HG02840 (cell line): ENCODE data around the gene RXFP3.
"Not testable (repeated sequence)": the region's sequence is repeated elsewhere in the genome, so short reads cannot be mapped to it uniquely, and the experiment has no call there.

Experiments used
- ATAC-seq: cut with Tn5 transposase; IDR thresholded peaks from one replicate; pipeline ENCODE4 v1.9.1; 2021; ENCODE audit warnings: mild to moderate bottlenecking, moderate library complexity, moderate number of reproducible peaks; ENCODE audit not compliant: unreplicated experiment, low FRiP score

Gene RXFP3

DNA sequence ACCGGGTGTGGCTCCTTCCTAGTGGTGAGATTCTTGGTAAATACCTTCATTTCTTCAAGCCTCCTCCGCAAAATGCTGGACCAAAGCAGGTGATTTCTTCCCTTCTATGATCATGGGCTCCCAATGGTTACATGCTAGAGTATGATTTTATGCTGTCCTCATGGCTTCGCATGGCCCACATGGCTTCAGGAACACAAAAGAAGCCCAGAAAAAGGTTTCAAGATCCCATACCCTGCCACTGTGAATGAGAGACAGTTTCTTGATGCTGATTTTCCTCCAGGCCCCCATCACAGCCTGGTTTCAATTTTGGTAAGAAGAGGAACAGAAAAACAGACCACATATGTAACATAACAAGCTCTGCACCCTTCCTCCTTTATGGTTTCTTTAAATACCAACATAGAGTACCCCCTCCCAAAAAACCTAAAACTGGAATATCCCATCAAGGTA, 2.4 kb upstream of the RXFP3 start:
- peak; percentile 81 for ATAC-seq

DNA sequence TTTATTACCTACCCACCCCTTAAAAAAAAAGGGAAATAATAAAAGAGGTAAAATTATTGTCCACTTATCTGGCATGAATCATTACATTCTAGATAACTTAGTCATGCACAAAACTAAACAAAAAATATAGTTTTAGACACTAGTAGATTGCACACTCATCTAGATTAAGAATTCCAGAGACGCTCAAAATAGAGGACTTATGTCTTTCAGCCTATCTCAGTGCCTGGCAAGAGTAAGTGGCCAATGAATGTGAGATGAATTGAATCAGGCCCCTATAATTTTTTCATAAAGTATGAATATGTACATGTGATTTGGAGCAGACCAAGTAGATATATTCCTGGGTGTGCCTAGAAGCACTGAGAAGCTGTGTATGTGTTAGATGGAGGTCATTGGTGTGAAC, 2.0 kb upstream of the RXFP3 start:
- peak; percentile 34 for ATAC-seq

DNA sequence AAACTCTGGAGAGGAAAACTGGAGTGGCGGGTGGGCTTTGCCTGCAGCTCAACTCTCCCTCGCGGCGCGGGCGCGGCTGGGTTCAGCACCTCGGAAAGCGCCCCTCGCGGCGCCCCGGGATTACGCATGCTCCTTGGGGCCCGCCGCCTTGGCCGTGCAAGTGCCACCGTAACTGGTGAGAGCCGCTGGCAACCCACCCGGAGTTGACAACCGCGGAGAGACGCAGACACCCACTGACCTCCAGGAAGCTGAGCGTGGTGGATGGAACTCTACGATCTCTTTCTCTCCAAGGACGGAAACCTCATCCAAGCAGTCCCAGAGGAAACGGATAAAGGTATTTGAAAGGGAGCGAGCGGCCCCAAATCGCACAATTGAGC, 194 bp upstream of the RXFP3 start:
- ATAC-seq = no peak

DNA sequence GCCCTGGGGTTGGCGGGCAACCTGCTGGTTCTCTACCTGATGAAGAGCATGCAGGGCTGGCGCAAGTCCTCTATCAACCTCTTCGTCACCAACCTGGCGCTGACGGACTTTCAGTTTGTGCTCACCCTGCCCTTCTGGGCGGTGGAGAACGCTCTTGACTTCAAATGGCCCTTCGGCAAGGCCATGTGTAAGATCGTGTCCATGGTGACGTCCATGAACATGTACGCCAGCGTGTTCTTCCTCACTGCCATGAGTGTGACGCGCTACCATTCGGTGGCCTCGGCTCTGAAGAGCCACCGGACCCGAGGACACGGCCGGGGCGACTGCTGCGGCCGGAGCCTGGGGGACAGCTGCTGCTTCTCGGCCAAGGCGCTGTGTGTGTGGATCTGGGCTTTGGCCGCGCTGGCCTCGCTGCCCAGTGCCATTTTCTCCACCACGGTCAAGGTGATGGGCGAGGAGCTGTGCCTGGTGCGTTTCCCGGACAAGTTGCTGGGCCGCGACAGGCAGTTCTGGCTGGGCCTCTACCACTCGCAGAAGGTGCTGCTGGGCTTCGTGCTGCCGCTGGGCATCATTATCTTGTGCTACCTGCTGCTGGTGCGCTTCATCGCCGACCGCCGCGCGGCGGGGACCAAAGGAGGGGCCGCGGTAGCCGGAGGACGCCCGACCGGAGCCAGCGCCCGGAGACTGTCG, 976 bp downstream of the RXFP3 start:
- ATAC-seq = no peak

DNA sequence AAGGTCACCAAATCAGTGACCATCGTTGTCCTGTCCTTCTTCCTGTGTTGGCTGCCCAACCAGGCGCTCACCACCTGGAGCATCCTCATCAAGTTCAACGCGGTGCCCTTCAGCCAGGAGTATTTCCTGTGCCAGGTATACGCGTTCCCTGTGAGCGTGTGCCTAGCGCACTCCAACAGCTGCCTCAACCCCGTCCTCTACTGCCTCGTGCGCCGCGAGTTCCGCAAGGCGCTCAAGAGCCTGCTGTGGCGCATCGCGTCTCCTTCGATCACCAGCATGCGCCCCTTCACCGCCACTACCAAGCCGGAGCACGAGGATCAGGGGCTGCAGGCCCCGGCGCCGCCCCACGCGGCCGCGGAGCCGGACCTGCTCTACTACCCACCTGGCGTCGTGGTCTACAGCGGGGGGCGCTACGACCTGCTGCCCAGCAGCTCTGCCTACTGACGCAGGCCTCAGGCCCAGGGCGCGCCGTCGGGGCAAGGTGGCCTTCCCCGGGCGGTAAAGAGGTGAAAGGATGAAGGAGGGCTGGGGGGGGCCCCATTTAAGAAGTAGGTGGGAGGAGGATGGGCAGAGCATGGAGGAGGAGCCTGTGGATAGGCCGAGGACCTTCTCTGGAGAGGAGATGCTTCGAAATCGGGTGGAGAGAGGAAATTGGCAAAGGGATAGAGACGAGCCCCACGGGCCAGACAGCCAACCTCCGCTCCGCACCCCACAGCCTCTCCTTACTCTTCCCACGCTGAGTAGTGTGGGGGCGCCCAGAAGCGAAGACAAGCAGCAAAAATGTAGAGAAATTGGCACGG, 1.7 kb downstream of the RXFP3 start:
- ATAC-seq = no peak

DNA sequence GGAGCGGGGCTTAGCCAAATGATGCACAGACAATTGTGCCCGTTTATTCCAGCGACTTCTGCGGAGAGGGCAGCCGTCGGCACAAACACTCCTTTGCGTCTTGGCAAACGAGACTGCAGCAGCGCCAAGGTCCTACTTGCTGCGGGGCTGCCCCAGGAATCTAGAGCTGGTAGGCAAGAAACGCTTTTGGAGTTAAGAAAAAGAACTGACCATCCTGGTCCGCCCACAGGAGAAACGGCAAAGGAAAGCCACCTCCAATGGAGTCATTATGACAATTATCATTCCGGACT, 2.3 kb downstream of the RXFP3 start:
- ATAC-seq = no peak

DNA sequence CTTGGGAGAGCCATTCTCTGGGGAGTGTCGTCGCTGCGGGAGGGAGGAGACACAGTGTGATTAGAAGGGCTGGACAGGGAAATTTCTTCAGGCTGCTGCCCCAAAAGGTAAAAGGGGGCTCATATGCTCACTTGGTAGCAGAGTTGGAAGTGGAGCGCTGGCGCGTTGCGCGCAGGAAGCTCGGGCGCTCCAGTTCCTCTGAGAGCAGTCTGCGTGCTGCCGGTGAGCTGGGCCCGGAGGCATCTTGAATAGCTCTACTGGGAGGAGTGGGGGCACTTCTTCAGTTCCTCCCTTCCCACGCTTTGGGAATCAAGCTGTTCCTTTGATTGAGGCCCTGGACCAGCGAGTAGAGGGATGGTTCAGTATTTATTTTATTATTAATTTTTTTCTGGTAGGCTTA, 2.7 kb downstream of the RXFP3 start:
- no peak for ATAC-seq

DNA sequence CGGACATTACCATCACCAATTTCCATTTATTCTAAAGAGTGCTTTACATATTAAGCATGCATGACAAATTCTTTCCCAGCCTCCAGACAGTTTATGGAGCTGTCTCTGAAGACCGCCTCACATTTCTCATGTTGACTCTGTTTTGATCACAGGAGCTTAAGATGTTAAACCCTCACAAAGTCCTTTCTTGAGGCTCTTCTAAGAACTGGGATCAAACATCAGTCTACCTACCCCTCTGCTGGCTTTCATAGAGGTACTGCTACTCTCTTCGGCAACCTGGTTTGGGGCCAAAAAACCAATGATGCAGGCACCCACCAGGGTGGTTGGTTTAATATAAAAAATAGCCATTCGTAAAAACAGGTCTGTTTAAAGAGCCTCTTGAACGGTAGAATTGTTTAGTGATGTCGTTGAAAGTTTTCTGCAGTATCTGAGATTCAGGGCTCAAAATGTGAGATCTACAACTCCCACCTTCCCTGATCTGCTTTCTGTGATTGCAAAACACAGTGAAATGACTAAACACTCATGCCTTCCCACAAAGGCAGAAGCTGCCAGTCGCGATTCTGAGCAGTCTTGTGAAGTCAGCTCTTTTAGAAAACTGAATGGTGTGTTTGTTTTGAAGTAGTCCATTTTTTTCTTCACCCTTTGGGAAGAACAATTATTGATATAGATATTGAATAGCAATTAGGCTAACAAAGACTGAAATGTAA, 3.5 kb downstream of the RXFP3 start:
- ATAC-seq = no peak

DNA sequence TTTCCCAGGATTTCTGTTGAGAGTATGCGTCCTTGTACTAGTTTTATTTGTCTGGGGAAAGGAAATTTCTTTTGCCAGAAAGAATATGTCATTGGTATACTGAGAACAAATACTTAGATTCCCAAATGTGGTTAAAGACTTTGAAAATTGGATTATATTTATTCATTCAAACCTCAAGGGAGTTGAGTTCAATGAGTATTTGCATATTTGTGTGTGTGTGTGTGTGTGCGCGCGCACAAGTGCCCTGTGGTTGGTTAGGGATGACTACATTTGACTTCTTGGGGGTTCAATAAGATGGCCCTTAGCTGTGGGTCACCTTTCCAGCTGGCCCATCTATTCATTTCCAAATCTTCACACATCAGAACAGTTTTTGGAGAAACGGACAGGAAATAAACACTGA, 4.9 kb downstream of the RXFP3 start:
- no peak for ATAC-seq

DNA sequence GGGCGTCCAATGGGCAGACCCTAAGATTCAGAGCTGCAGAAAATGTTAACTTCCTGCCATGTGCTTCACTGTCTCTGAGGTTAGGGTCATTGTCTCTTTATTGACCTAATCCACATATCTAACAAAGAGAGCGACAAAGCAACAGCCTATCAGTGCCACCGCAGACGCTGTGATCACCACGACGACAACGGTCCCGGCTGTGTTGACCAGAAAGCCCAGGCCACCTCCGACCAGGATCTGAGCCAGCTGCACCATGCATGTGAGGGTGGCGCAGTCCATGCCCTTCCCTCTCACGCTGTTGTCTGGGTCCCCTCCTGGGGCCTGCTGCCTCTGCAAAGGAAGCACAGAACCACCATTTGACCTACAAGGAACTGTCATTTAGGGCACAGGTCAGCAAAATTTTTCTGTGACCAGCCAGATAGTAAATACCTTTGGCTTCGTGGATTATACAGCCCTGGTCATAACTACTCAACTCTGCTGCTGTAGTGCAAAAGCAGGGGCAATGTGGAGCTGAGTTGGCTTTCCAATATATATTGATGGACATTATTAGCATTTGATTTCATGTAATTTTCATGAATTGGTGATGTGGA, 8.5 kb downstream of the RXFP3 start:
- ATAC-seq = no peak

DNA sequence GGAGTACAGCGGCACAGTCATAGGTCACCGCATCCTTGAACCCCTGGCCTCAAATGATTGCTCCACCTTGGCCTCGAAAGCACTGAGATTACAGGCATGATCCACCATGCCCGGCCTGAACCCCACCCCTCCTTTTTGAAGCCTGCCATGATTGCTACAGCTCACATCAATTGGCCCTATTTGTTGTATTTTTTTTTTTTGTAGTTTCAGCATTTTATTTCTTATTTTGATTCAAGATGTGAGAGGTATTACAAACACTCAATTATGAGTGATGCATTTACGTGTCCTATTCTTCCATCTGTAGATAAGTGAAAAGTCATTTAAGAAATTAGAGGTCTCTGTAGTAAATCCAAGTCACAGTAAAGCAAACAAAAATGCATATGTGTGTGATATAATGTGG, 16.0 kb downstream of the RXFP3 start:
- ATAC-seq = not testable (repeated sequence)

DNA sequence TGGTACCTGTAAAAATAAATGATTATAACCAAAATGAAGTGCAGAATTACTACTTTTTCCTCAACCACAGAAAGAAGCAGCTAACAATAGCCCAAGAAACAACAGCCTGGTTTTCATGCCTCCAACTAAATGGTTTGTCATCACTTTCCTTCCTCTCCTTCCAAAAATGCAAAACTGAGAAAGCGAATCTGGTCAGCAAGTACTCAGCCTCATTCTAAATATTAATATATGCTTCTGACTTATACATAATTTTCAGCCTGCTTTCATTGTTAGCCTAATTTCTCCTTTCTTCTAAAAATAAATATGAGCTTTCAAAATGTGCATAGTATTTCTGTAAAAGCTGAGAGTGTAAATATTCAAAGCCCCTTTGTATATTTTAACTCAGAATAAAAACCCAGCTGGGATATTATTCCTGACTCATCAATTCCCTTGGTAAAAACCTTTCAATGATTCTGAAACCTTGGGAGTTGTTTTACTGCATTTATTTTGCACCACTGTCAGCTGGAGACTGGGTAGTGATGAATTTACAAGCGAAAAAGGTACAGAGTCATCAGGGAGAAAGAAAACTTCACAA, 21.5 kb downstream of the RXFP3 start:
- ATAC-seq = no peak

DNA sequence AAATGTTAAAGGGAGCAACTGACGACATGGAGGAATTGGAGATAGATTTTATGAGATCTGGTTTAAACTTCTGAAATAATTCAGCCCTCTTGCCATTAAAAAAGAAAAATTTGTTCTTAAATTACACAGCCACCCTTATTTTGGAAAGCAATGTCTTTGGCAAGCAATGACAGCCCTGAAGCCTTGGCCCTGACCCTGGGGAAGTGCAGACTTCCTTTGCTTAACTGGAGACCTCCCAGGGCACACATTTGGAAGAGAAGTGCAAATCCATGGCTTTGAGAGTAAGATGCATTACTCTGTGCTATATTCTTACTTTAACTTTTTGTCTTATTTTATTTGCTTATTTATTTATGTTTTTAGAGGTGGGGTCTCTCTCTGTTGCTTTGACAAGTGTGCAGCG, 22.0 kb downstream of the RXFP3 start:
- ATAC-seq = no peak

DNA sequence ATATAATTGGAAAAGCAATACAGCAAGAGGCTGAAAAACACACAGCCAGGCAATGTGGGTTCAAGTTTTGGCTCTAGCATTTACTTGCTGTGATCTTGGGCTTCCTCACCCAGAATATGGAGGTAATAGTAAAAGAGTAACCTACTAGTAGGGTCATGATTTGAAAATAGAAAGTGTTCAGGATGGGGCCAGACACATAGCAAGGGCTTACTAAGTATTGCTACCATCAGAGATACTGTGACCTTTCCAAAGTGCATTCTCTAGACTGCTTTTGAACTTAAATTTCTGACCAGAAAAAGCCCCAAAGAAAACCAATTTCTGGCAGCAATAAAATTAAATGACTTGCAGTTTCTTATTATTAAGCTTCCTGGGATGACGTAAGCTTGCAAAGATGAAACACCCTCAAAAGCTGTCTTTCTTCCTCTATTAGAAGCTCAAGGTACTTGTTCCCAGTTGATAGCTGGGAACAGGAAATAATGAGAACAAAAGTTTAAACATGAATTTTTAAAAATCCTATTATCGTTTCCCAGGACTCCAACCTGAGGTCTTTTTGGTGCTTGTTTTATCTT, 28.0 kb downstream of the RXFP3 start:
- ATAC-seq = no peak

DNA sequence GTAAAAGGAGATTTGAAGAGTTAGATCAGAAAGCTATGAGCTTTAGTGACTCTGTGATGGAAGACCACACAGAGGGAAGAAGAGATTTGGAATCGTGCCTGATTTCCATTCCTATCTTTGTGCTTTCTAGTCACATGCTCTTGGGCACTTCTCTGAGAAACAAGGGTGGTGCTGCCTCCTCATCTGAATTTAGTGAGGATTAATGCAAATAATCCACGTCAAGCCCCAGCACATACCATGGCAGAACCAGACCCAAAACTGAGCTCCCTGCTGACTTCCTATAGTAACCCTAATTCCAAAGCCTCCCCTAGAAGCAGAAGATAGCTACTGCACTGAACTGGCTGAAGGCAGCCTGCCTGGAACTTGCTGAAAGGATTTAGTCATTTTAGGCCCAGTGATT, 30.6 kb downstream of the RXFP3 start:
- no peak for ATAC-seq

DNA sequence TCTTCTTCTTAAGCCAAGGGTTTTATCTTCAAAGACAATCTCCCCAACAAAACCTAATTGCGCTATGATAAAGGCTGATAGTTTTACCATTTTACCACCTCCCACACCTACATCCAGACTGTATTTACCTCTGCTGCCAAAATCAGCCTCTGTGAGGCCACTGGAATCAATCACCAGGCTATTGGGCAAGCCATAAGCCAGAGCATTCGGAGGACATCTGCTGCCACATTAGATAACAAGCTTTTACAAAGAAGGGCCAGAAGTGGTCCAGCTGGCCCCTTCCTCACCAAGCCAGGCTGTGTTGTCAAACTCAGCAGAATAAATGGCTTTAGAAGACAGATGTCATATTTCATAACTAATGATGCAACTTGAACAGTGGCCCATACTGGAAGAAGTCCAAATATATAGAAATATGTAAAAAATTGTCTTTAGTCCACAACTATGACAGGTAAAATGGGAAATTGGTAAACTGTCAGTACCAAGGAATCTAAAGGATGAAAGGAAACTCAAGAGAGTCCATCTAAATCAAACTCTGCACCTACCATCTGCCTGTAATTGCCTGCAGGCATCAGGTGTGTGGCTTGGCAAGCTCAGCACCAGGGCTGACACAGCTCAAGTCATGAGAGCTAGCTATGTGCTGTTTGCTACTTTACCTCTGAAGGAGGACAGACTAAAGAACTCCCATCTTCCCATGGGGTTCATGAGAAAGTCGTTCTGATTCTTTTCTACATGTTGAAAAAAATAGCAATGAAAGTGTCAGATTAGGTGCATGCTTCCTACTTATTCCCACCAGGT, 32.2 kb downstream of the RXFP3 start:
- ATAC-seq = no peak

DNA sequence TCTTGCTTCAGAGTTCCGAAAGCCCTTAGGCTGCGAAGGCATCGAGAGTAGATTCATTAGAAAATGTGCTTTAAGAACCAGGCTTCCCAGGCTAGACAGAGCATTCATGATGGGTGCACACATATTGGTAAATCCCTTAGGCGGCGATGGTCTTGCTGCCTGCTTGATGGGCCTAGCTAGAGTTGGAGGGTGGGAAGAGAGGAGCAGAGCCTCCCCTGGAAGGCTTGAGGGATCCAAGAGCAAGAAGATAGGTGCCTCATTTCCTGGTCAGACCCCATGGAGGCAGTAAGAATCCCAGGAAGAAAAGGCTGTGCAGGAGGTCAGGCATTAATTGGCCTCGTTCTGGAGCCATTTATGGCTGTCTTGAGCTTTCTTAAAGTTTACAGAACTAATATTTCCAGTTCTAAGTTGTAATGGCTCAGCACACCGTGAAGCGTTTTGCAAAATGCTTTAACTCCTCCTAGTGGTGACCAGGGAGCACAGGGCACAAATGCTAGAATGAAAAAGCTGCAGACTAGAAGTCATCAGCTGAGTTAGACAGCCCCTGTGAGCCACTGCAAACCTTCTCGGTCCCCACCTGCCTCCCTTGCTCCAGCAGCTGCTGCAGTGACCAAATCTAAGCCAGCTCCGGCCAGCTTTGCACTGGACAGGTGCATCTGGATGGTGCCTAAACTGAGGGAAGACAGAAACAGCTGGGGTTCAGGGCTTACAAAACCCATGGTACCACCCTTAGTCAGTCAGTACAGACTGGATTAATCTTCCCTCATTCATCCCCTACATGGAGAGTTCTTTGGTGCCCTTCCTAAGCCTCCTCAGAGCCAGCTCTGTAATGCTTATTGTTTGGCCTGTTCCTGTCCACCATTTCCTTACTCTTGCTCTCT, 33.6 kb downstream of the RXFP3 start:
- no peak for ATAC-seq

DNA sequence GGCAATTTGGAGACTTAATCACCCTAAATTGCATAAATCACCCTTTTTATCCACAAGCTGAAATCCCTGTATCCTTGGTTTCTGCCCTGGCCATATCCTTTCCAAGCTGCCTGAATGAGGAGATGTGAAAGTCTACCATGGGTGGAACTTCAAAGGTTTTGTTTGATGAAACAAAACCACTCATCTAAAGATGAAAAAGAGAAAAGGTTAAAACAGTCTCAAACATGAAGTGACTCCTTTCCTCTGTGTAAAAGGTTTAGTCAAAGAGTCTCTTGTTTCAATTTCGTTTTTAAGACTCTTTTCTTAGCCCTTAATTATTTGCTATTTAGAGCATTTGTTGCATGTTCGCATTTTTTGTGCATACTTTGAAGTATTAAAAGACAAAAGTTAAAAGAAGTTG, 37.1 kb downstream of the RXFP3 start:
- ATAC-seq = no peak

DNA sequence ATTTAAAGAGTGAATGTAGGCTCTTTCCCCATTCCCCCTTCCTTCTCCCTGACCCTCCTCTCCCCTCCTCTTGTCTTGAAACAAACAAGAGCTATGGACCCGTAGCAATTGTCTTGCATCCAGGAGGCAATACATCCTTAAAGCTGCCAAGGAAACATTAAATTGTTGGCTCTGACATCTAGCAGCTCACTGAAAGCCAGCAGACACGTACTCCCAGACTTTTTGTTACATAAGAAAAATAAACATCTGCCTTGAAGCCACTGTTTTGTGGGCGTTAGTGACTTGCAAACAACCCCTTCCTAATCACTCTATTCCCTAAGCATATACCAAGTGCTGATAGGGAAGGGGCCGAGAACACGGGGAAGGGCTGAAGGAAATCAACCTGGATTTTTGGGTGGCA, 39.7 kb downstream of the RXFP3 start:
- ATAC-seq = no peak
